ENCODE measurements around the gene SDK2.
"Not testable (repeated sequence)": the region's sequence is repeated elsewhere in the genome, so short reads cannot be mapped to it uniquely, and the experiment has no call there.

Gene SDK2

GRCh38 chr17:73336408-73337329 lies 307.6 kb downstream of the SDK2 start:
- DNase-seq, result no peak

- DNase-seq, result no peak
Measured at GRCh38 chr17:73335591-73336407, 308.4 kb downstream of the SDK2 start.

- DNase-seq, result no peak
Measured at GRCh38 chr17:73334771-73335513, 309.3 kb downstream of the SDK2 start.

GRCh38 chr17:73333445-73333844 lies 310.8 kb downstream of the SDK2 start:
- not testable (repeated sequence) for DNase-seq

GRCh38 chr17:73331060-73331459 lies 313.2 kb downstream of the SDK2 start:
- DNase-seq, result no peak

- no peak for DNase-seq
Measured at GRCh38 chr17:73327676-73328075, 316.6 kb downstream of the SDK2 start.

GRCh38 chr17:73325527-73325842 lies 318.8 kb downstream of the SDK2 start:
- no peak for DNase-seq

GRCh38 chr17:73324711-73325526 lies 319.3 kb downstream of the SDK2 start:
- no peak for DNase-seq

- DNase-seq, result no peak
Measured at GRCh38 chr17:73324160-73324475, 320.1 kb downstream of the SDK2 start.

GRCh38 chr17:73323409-73324159 lies 320.7 kb downstream of the SDK2 start:
- DNase-seq, result no peak

- no peak for DNase-seq
Measured at GRCh38 chr17:73320601-73321264, 323.5 kb downstream of the SDK2 start.

GRCh38 chr17:73319766-73320165 lies 324.5 kb downstream of the SDK2 start:
- DNase-seq, result no peak

- DNase-seq, result no peak
Measured at GRCh38 chr17:73318836-73319235, 325.4 kb downstream of the SDK2 start.

GRCh38 chr17:73318427-73318813 lies 325.8 kb downstream of the SDK2 start:
- no peak for DNase-seq

GRCh38 chr17:73317513-73318426 lies 326.5 kb downstream of the SDK2 start:
- DNase-seq, result no peak

GRCh38 chr17:73316919-73317505 lies 327.2 kb downstream of the SDK2 start:
- DNase-seq, result no peak

GRCh38 chr17:73315471-73315870 lies 328.8 kb downstream of the SDK2 start:
- DNase-seq, result no peak

GRCh38 chr17:73313526-73314127 lies 330.6 kb downstream of the SDK2 start:
- DNase-seq, result no peak

GRCh38 chr17:73312887-73313286 lies 331.4 kb downstream of the SDK2 start:
- DNase-seq, result not testable (repeated sequence)

Measured in activated CD4-positive, alpha-beta T cell treated with anti-CD3 and anti-CD28 coated beads, Interleukin-2, amount 50 U/mL, for 1 hour (primary cell).